ENCODE data around the gene PPP3R1.

- TF ChIP-seq CTCF (conservative IDR thresholded peaks at IDR 0.05; ENCODE audit: low read depth in 2 of 2) (no peak), NANOG (IDR thresholded peaks at IDR 0.05; ENCODE audit: borderline replicate concordance) (no peak), EZH2 (IDR thresholded peaks at IDR 0.05; ENCODE audit: low read depth, unreplicated experiment) (no peak), REST (IDR thresholded peaks at IDR 0.05; ENCODE audit: unreplicated experiment) (no peak), POLR2AphosphoS5 (IDR thresholded peaks at IDR 0.05; ENCODE audit: low read depth) (no peak)
These were observed 79.2 kb downstream of the PPP3R1 start for GRCh38 chr2:68172990-68173700.
